Right ventricle myocardium inferior (tissue), 1 donor: ENCODE results near the gene KAZALD1. TPM values are rescaled to one million over a fixed set of nuclear protein-coding genes. Genes with fewer than 3 reads are reported as not detected.

Experiments
- ATAC-seq: fragments of 200-7000 bp; cut with Tn5 transposase; one replicate; pipeline ENCODE4 v1.9.1; 2020; ENCODE audit warnings: mild to moderate bottlenecking, moderate library complexity
- DNase-seq: peaks from one replicate; pipeline ENCODE4 v3.0.0; 2021; ENCODE audit errors: missing footprints
- intact Hi-C: fragments of 100-400 bp; cut with DNase I; formaldehyde crosslinking; loops from one replicate; pipeline ENCODE4 v1.11.0; 2022
- long read RNA-seq: library from polyadenylated mRNA; unstranded; transcript quantifications from one replicate; pipeline ENCODE4 v2.0.0, GENCODE V29; 2021
- total RNA-seq: library from RNA; stranded (reverse); fragmentation: NEBNext Ultra II Directional; extraction: Animal tissue kit (Norgen Biotek cat#: 25700); gene quantifications from one replicate; pipeline ENCODE4 v1.2.1, GENCODE V29; 2021
- donor health status: DM: no; HTN: yes; CAD: no; lungs with severe emphysema.

Gene KAZALD1, protein sequence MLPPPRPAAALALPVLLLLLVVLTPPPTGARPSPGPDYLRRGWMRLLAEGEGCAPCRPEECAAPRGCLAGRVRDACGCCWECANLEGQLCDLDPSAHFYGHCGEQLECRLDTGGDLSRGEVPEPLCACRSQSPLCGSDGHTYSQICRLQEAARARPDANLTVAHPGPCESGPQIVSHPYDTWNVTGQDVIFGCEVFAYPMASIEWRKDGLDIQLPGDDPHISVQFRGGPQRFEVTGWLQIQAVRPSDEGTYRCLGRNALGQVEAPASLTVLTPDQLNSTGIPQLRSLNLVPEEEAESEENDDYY
- 4.8 TPM for total RNA-seq
- long read RNA-seq, partial matches to known transcripts: 0 of 2 reads
- long read RNA-seq, other reads (novel, unspliced or antisense): 1 of 2 reads

DNA sequence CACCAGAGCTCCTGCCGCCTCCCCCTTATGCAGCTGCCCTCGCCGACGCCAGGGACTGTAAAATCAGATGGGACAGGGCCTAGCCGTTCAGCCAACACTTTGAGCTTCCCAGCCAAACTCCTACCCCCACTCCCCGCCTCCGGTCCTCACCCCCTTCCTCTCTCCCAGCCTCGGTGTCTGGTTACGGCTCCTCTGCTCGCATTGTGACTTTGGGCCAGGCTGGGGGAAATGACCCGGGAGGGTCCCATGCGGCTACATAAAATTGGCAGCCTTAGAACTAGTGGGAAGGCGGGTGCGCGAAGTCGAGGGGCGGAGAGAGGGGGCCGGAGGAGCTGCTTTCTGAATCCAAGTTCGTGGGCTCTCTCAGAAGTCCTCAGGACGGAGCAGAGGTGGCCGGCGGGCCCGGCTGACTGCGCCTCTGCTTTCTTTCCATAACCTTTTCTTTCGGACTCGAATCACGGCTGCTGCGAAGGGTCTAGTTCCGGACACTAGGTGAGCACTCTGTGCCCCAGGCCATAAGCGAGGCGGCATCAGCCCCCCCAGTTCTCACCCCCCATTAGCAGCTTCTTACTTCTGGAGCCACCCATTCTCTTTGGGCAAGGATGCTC is at the start of gene KAZALD1:
Gene KAZALD1 (plus strand): TSS at position 366 of the 608 bp plus-strand sequence. CDS start 604 bp downstream, outside the sequence.
- peak; percentile 59 for ATAC-seq
- intact Hi-C loops: no loop called here
- DNase-seq: peak; percentile 85

DNA sequence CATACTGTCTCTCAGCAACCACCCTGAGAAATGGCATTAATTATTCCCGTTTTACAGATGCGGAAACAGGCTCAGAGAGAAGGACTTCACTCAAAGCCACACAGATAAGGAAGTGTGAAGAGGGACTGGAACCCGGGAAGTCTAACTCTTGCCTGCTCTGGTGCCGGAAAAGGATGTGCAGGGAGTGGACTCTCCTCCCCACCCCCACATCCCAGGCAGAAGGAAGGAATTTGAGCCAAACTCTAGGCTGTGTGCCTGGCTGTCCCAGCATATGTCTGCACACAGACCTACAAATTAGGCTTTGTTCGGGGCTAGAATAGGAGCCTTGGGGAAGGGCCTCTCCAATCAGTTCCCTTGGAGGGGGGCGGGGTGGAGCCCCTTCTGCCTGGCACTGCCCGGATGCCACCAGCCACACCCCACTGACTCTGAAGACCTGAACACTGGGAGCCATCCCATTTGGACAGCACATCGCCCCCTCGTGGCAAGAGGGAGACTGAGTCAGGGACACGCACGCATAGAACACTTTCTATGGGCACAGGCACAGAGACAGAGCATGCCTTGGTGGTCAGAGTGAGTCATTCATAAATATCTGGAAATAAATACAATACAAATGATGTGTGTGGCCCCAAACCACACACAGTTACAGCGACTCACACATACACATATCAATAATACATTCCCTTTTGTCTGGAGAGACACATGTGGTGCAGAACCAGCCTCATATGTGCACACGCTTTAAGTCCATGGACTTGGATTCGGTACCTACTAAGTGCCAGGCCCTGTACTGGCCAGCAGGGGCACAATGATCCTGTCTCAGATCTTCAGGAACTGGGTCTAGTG is 49.0 kb upstream of the KAZALD1 start:
- intact Hi-C loops: loop anchor here (1.0 to 10.0 kb wide), 2 partner anchors 13 to 448 kb away; partner anchors contain the start of gene LZTS2
- DNase-seq: peak; percentile 91
- peak; percentile 92 for ATAC-seq

DNA sequence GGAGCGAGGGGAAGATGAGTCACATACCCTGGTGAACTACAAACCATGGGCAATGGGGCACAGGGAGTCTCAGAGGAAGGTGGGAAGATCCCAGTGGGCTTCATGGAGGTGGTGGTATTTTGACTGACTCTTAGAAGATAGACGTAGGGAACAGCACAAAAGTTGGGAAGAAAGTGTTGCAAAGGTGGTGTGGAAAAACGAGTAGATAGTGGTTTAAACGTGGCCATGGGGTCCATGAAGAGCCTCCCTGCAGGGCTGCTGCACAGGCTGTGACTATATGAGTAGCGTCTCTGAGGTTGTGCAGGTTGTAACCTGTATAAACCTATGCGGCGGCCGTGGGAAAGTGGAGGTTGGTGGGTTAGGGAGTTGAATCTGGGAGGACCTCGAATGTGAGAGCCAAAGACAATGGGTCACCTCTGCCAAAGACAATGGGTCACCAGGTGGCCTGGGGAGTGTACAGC is 48.4 kb upstream of the KAZALD1 start:
- ATAC-seq (no peak), DNase-seq (no peak)
- intact Hi-C loops: loop anchor here (10.0 kb wide), 1 partner anchor 449 kb away; no protein-coding TSS in a partner anchor

DNA sequence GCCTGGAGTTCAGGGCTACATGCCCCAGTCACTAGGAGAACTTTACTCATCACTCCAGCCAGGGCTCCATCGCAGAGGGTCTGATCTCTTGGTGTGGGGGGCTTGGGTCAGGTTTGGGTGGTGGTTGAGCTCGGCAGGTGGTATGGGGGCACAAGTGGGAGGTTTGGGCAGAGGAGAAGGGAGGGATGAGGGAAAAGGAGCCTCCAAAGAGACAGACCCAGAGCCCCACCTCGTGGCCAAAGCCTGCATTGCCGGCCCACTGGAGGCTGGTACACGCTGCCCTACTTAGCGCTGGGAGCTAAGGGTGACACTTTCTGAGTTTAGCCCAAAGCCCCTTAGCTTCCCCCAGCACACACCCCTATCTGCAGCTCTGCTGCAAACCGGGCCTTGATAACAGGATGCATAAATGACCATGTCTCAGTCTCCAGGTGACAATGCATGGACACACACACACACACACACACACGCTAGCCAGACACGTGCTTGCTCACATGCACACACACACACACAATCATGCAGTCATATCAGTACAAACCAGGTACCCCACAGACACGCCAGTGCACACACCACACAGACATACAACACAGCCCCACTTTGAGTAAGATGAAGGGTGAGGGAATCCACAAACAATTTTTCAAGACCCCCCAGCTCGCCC is 47.4 kb upstream of the KAZALD1 start:
- ATAC-seq (peak; percentile 68), DNase-seq (peak; percentile 92)
- intact Hi-C loops: loop anchor here (1.0 to 10.0 kb wide), 3 partner anchors 20 to 450 kb away; partner anchors contain the start of gene SEMA4G

DNA sequence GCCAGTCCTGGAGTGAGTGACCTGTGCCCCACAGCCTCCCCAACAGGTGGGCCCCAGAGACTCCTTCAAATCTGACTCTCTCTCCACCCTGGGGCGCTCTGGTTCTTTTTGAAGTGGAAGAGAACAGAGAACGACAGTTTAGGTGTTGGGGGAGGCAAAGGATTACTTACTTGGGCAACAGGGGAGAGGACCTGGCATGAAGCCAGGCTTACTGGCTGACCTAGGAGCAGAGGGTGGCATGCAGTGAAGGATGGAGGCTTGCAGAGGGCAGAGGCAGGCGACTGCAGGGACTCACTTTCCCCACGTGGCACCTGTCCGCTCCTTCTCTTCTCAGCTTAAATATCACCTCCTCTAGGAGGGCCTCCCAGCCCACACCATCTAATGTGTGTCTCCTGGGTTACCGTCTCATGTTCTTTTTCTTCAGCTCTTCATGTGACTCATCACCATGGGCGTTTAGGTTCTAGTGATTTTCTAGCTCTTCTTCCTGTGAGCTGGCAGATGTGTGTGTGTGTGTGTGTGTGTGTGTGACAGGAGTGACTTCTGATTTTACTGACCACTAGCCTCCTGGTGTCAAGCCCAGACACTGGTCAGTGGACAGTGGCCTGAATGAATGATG is 46.7 kb upstream of the KAZALD1 start:
- no peak for DNase-seq
- intact Hi-C loops: loop anchor here (1.0 to 10.0 kb wide), 3 partner anchors 21 to 450 kb away; partner anchors contain the start of gene SEMA4G

DNA sequence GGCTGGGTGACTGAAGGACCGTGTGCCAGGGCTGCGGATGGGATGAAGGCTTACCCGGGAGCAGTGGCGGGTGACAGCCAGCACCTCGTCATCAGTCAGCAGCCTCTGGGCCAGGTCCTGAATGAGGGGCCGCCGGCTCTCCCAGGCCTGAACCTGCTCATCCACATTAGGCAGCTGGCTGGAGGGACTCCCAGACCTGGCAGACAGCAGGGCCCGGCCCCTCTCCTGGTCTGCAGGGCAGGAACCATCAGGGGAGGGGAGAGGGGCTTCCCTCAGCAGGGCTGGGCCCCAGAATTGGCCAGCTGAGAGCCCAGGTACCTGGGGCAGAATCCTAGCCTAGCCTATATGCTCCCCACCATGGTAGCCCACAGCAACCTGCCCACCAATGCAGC is 46.2 kb upstream of the KAZALD1 start:
- intact Hi-C loops: loop anchor here (2.0 to 10.0 kb wide), 2 partner anchors 47 to 451 kb away; partner anchors contain the start of gene SEMA4G
- no peak for ATAC-seq
- peak; percentile 47 for DNase-seq

More for the DNA sequence above, 46.7 kb upstream of the KAZALD1 start:
- ATAC-seq: no peak

DNA sequence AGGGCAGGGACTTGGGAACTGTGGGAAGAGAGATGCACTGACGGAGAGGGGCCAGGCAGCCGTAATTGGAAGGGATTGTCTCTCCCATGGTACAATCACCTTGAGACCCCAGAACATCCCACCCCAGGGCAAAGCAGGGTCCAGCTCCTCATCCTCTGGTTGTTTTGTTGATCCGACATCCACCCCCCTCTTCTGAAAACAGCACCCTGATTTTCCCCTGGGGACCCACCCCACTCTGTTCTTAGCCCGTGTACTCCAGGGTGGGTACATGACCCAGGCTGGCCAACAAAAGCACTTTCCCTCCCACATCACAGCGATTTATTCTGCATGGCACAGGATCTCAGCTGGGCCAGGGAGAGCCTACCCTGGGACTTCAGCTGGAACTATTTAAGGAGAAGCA is 45.0 kb upstream of the KAZALD1 start:
- intact Hi-C loops: loop anchor here (10.0 kb wide), 1 partner anchor 452 kb away; no protein-coding TSS in a partner anchor
- DNase-seq (no peak), ATAC-seq (no peak)

DNA sequence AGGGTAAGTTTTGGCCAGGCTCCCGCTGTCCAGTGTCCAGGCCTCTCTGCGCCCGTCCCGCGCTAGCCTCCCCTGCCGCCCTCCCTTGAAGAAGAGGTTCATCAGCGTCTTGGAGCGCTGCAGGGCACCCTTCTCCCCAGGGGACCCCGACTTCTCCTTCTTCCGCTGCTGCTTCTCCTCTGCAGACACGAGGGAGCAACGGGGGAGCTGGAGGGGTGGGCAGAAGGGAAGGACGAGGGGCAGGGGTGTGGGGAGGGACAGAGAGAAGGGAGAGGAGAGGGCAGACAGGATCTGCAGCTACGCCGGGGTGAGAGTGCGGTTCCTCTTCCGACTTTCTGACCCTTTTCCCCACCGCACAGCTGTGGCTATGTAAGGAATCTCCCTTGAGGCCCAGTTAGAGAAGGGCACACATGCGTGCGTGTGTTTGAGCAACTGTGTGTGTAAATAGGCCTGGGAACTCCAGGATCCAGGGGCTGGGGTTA is 43.6 kb upstream of the KAZALD1 start:
- DNase-seq (peak; percentile 48), ATAC-seq (peak; percentile 7)
- intact Hi-C loops: loop anchor here (10.0 kb wide), 1 partner anchor 453 kb away; no protein-coding TSS in a partner anchor

DNA sequence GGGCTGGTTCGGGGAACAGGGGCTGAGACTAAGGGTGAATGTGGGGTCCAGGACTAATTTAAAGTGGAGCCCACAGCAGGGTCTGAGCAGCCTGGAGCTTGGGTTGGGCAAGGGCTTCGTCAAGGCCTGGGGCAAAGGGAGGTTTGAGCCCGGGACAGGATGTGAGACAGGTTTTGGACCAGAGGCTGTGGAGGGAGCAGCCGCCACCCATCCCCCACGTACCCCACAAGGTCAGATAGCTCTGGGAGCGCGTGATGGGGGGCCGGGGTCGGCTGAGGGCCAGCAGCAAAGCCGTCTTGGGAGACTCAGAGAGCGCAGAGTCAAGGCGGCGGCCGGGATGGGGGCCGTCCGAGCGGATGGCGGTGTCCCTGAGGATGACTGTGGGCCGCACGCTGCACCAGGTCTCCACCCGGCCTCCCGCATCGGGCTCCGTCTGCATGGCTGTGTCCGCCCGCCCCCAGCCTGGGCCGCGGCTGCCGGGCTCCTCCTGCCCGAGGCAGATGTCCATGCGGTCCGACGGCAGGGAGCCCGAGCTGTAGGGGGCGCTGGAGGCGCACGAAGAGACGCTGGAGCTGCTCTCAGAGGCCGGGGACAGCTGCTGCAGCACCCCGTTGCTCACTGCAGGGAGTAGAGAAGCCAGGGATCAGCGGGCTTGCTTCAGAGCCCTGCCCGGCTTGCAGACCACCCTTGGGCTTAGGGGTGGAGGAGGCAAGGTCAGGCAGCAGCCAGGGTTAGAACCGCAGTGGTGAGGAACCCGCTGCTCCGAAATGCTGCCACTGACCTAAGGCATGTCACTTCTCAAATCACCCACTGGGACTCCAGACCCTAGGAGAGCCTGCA is 43.0 kb upstream of the KAZALD1 start:
- DNase-seq (peak; percentile 90), ATAC-seq (peak; percentile 69)
- intact Hi-C loops: loop anchor here (10.0 kb wide), 1 partner anchor 454 kb away; no protein-coding TSS in a partner anchor

DNA sequence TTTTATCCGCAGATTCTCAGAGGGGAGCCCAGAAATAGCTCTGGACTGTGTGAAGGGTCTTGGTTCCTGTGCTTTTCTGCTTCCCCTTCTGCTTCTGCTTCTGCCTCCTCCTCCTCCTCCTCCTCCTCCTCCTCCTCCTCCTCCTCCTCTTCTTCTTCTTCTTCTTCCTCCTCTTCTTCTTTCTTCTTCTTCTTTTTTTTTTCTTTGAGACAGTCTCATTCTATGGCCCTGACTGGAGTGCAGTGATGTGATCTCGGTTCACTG is 42.4 kb upstream of the KAZALD1 start:
- DNase-seq: no peak
- no peak for ATAC-seq
- intact Hi-C loops: loop anchor here (10.0 kb wide), 1 partner anchor 455 kb away; no protein-coding TSS in a partner anchor

DNA sequence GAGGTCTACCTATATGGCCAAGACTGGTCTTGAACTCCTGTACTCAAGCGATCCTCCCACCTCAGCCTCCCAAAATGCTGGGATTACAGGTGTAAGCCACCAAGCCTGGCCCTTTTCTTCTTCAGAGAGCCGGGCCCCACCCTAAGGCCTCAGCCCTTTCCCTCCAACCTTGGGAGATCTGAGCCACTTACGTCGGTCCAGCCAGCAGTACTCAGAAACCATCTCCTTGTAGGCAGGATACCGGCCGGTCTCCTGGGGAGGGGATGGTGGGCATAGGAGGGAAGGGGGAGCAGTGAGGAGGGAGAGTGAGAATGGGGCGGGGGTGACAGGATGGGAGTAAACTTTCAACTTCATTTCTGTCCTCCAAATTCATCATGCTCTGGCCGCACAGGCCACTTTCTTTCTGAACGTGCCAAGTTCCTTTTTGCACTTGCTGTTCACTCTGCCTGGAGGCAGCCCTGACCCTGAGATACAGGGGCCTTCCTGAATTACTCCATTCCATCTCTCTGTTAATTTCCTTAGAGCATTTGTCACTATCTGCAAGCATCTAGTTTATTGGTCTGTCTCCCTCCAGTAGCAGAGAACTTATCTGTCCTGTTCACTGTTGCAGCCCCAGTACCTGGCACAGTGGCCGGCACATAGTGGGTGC is 41.2 kb upstream of the KAZALD1 start:
- intact Hi-C loops: no loop called here
- DNase-seq: no peak
- ATAC-seq: no peak

DNA sequence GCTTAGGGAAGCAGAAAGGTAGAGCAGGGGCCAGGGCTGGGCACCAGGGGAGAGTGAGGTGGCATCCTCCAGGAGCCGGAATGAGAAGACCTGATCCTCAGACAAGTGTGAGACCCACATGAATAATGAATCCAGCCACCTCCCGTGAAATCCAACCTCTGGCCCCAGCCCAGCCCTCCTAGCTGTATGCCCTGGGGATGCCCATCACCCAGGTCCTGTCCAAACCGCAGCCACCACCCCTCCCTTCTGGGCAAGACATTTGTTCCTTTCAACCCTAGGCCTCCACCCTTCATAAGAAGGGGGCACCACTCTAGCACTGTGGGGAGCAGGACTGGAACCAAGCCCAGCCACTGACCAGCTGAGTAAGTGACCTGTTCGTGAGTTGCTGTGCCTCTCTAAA is 40.5 kb upstream of the KAZALD1 start:
- intact Hi-C loops: no loop called here
- ATAC-seq (no peak), DNase-seq (peak; percentile 58)

DNA sequence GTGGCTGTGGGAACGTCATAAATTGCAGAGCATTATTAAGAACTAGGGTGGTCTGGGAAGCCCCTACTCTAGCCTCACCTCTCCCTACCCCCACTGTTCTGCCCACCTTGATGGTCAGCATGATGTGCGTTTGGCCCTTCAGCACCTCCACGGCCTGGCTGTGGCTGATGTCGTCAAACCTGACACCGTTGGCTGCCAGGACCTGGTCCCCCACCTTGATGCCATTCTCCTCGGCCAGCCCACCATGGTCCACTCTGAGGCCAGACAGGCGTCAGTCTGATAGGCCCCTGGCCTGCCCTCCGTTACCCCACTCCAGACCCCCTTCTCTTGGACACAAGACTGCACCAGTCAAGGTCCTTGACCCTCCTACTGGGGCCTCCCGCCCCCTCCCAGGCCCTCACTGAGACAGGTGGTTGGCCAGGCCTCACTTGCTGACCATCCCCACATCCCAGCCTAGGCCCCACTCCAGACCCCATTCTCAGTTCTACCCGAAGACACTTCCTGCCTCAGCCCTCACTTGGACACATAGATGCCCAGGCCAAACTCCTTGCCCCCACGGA is 40.0 kb upstream of the KAZALD1 start:
- intact Hi-C loops: no loop called here
- DNase-seq (no peak), ATAC-seq (no peak)

DNA sequence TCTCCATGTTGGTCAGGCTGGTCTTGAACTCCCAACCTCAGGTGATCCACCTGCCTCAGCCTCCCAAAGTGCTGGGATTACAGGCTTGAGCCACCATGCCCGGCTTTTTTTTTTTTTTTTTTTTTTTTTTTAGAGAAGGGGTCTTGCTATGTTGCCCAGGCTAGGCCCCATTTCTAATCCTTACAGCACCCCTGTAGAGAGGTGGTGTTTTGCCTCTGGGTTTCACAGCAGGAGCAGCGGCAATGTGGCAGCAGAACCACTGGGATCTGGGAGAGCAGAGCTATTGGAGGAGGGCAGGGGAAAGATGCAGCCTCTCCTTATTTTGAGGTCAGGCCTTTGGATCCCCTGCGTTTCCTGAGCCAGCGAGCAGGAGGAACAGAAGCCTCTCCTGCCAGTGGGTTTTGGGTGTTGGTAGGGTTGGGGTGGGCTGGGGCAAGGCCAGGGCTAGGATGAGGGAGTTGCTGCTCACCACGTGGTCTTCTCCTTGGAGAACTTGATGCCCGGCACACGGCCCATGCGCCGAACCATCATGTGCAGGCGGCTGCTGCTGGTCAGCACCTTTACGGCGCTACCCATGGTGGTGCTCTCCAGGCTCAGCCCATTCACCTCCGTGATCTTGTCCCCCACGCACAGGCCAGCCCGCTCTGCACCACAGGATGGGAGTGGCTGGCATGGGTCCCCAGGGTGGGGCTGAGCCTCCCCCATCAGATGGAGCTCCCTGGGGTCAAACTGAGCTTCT is 38.7 kb upstream of the KAZALD1 start:
- intact Hi-C loops: no loop called here
- peak; percentile 43 for DNase-seq
- ATAC-seq: no peak

DNA sequence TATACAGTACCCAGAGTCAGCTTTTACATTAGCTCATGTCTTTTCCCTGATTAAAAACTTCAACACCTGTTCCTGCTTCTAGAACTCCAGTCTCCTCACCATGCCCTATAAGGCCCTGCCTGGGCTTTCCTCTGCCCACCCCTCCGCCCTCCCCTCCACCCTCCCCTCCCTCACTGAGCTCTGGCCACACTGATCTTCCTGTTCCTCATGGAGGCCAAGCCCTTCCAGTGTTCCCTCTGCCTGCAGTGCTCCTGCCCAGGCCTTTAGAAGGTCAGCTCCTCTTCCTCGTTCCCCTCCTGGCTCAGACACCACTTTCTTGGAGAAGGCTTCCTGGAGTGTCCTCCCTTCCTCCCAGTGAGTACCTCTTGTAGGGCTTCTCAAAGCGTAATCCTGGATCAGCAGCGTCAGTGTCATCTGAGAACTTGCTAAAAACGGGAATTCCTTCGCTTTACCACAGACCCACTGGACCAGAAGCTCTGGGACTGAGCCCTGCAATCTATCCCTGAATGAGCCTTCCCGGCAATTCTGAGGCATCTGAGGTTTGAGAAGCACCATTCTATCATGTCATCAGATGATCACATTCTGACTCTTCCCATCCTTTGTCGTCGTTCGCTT is 34.6 kb upstream of the KAZALD1 start:
- intact Hi-C loops: no loop called here
- ATAC-seq (no peak), DNase-seq (no peak)
